MG63 (cell line): ENCODE measurements around the gene AFF3. TPM values are rescaled to one million over a fixed set of nuclear protein-coding genes. Genes with fewer than 3 reads are reported as not detected.
A peak's percentile ranks its signal among the peaks of the same experiment; 100 is the strongest.
"Not testable (repeated sequence)": the region's sequence is repeated elsewhere in the genome, so short reads cannot be mapped to it uniquely, and the experiment has no call there.

Experiments used
- DNase-seq: peaks from one replicate; pipeline ENCODE4 v3.0.0-alpha.2; 2020
- H3K27me3 ChIP-seq: fragments of 250-450 bp; sonication (Bioruptor Pico); 2 replicates; pipeline ENCODE4 v1.5.1; 2020; ENCODE audit warnings: mild to moderate bottlenecking, moderate library complexity
- H3K36me3 ChIP-seq: fragments of 250-450 bp; sonication (Bioruptor Pico); 2 replicates; pipeline ENCODE4 v1.5.1; 2020; ENCODE audit warnings: mild to moderate bottlenecking, moderate library complexity
- H3K4me3 ChIP-seq: fragments of 250-450 bp; sonication (Bioruptor Pico); 2 replicates; pipeline ENCODE4 v1.5.1; 2020; ENCODE audit warnings: mild to moderate bottlenecking, moderate library complexity
- H3K9me3 ChIP-seq: fragments of 250-450 bp; sonication (Bioruptor Pico); 2 replicates; pipeline ENCODE4 v1.5.1; 2020; ENCODE audit warnings: mild to moderate bottlenecking, moderate library complexity
- total RNA-seq: library from RNA; depleted of rRNA; stranded (reverse); fragments of >200 nt; shearing (Covaris generic); gene quantifications from 2 replicates; pipeline ENCODE4 v1.2.3, GENCODE V29; 2014; ENCODE audit warnings: low replicate concordance

The AFF3 gene
- total RNA-seq, 1 experiment from 2014 or later = 6.1 TPM

DNA sequence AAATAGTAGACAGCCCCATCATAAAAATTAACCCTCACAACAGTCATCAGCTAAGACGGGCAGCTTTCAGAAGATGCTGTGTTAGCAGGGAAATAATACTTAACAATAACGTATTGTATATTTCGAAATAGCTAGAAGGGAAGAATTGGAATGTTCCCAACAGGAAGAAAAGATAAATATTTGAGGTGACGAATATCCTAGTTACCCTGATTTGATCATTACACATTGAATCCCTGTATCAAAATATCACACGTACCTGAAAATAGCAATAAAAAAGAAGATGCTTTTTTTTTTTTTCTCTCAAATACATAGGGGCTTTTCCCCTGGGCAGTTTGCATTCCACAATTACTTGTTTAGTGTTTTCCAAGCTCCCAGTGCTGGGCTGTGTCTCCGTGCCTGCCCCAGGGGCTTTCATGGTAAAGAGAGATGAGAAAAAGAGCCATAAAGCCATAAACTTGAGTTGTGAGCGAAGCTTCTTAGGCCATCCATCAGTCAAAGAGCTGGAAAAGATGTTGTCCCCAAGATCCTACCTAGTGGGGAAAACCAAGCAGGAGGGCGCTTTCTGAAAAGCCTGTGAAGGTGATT, 469.5 kb downstream of the AFF3 start:
- no peak for DNase-seq

DNA sequence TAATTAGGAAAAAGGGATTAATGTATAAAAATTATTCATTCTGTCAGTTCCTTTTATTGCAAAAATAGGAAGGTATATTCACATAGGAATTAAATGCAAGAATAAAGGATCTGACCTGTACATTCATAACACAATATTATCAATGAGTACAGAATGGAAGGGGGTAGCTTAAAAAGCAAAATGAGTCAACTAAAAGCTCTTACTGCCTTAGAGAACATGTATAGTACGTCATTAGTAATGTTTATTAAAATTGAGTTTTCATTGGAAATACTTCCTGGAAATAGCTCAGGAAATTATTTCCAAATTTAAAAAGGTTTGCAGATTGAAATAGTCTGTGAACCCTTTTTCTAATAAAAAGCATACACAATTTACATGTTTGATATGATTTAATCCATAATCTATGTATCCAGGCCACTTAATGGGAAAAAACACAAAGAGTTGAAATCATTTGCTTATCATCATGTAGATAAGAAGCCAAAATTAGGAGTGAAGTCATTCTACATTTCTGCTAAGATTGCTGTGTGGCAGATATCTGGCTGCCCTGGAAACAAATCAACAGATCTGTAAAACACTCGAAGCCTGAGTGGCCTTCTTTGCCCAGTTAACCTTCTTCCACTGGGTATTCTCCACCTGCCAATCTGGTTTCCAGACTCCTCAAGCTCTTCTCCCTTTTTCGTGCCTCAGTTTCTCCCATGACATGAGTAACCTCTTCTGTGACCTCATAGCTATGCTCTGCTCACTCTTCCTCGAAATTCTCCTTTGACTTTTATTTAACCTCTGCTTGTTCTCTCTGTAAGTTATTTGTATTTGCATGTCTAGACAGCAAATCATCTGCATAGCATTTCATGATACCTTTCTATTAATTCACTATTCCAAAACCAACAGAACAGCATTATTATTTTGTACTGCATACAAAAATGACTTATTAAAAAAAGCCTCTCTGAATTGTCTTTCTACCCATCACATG, 471.3 kb downstream of the AFF3 start:
- no peaks in the 10 kb centered on the region for H3K27me3 ChIP-seq
- H3K36me3 ChIP-seq = no peaks in the 10 kb centered on the region
- peaks cover 3% of the 10 kb centered on the region; the same call in 1 of the 2 replicates for H3K9me3 ChIP-seq
- no peak overlapping the region for H3K4me3 ChIP-seq
- DNase-seq = no peak

More for the DNA sequence above, 469.5 kb downstream of the AFF3 start:
- Histone ChIP-seq H3K27me3 (no peaks in the 10 kb centered on the region), H3K36me3 (no peaks in the 10 kb centered on the region), H3K9me3 (no peaks in the 10 kb centered on the region), H3K4me3 (no peak overlapping the region)

DNA sequence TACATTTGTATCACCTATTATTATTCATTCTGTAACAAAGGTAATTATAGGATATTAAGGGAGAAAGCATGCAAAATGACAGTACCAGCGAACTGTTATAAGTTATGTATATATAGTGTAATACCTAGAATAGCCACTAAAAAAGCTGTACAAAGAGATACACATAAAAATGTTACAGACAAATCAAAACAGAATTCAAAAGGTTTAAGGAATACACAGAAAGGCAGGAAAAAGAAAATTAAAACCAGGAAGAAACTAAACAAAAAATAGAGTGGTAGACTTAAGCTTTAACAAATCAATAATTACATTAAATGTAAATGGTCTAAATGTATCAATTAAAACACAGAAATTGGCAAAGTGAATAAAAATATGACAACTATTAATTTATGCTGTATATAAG, 476.1 kb downstream of the AFF3 start:
- peaks cover 8% of the 10 kb centered on the region for H3K9me3 ChIP-seq
- H3K27me3 ChIP-seq = no peaks in the 10 kb centered on the region
- H3K4me3 ChIP-seq = no peak overlapping the region
- H3K36me3 ChIP-seq = no peaks in the 10 kb centered on the region
- DNase-seq = no peak

DNA sequence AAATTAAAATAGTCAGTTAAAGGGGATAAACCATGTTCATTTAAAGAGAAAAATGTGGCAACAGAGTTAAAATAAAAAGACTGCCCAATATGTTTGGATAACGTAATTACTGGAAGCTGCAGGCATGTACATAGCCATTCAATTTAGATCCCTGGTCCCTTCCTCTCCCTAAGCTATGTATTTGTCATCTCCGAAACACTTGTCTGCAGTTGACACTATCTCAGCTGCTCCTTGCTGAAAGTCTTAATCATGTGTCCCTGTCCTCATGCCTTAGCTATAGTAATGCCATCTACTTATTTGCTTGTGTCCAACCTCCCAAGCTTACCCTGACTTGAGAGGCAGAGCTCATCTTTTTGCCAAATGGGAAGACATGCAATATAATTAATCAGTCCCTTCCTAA, 478.7 kb downstream of the AFF3 start:
- no peak for DNase-seq
- Histone ChIP-seq H3K27me3 (no peaks in the 10 kb centered on the region), H3K9me3 (peaks cover 8% of the 10 kb centered on the region), H3K36me3 (no peaks in the 10 kb centered on the region), H3K4me3 (no peak overlapping the region)

DNA sequence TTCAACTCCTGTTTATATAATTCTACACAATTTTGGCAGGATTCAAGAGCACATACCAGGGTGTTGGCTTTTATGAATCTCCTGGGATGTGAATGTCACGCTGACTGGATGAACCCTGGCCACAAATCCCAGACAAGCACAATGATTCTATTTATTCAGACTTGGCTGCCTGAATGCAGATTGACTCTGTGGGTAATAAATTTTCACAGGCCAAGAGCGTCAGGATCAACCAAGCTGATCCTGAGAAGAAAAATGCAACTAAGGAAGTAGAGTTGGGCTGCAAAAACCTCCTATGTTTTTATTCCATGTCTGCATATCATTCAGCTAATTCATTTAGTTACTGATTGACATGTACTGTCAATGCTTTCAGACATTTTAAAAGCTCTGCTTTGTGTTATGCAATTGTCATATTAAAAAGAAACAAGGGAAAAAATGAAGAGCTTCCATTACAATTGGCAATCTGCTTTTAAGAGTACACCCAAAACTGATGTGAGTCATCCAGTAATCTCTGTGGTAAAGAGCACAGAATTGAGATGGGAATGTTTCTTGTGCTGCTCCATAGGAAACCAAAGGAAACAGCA, 479.5 kb downstream of the AFF3 start:
- Histone ChIP-seq H3K27me3 (no peaks in the 10 kb centered on the region), H3K9me3 (peaks cover 8% of the 10 kb centered on the region), H3K36me3 (no peaks in the 10 kb centered on the region), H3K4me3 (no peak overlapping the region)
- peak; percentile 77 for DNase-seq

DNA sequence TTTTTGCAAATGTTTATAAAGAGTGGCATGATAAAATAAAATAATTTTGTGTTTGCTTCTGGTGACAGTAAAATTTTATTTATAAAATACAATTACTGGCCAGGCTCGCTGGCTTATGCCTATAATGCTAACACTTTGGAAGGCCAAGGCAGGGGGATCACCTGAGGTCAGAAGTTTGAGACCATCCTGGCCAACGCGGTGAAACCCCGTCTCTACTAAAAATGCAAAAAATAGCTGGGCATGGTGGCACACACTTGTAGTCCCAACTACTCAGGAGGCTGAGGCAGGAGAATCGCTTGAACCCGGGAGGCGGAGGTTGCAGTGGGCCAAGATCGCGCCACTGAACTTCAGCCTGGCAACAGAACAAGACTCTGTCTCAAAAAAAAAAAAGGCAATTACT, 480.6 kb downstream of the AFF3 start:
- H3K36me3 ChIP-seq, H3K9me3 ChIP-seq, H3K4me3 ChIP-seq, H3K27me3 ChIP-seq, DNase-seq: not testable (repeated sequence)

DNA sequence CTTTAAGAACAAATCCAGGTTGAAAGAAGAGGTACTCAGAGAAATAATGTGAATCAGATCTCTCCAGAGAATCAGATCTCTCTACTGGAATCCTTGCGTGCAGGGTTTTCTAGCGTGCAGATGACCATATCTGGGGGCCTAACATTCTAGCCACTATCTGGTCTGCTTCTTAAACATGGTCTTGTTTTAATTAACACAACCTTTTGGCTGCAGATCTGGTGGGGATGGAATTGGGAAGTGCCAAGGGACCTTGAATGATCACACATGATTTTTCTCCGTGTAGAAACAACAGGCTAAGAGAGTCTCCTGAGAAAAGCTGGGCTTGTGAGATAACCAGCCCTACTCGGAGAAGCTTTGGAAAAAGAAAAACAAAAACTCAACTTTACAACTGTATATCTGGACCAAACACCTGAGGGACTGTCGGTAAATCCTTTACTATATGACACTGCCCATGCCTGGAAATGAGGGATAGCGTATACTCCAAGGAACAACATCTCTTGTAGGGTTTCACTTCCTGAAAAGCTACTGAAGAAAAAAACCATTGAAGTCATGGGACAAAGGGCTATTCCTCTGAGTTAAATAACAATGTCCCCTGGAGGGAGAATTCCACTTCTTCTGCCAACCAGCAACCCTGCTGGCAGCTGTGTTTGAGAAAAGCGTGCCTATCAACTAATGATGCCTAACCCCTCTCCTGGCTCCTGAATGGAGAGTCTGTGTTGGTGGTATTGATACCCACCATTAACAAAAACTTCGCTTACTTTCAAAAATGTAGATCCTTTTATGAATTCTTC, 481.6 kb downstream of the AFF3 start:
- peaks cover 5% of the 10 kb centered on the region for H3K9me3 ChIP-seq
- DNase-seq = no peak
- no peaks in the 10 kb centered on the region for H3K36me3 ChIP-seq
- H3K27me3 ChIP-seq = no peaks in the 10 kb centered on the region
- H3K4me3 ChIP-seq = no peak overlapping the region

DNA sequence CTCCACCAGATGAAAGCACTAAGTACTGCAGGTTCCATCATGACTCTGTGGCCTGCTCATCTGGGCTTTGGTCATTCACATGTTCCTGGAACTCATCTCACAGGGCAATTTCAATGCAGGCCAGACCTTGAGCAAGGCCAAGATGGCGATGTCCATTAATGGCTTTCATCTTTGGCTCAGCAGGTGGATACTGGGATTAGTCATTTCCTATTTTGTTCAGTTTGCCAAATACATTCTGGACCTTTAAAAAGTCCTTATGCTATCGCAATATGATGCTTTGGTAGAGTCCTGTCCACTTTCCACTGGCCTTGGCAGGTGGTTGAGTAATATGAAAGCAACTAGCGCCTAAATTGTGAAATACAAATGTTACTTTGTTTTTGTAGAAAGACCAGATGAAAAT, 482.5 kb downstream of the AFF3 start:
- Histone ChIP-seq H3K36me3 (no peaks in the 10 kb centered on the region), H3K9me3 (peaks cover 5% of the 10 kb centered on the region), H3K4me3 (no peak overlapping the region), H3K27me3 (no peaks in the 10 kb centered on the region)
- DNase-seq = no peak

DNA sequence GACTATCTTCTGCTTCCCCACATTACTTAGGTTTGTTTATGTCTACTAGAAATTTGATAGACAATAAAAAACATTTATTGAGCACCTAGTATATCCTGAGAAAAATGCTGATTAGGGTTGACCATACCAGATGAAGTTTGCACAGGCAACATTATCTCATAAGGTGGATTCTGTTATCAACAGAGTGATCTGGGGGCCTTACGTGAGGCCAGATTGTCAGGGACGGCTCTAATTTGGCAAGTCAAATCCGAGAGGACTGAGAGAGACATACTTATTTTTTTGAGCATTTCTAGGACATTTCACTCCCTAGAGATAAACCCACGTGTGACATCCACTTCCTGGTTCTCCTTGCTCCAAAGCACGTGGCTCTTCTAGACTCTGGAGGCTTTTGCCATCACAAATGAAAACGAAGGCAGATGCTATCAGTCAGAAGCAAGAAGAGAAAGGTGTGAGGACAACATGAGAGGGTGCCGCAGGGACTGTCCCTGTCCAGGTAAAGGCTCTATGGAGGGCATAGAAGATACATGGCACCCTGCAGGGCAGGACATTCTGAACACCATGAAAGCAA, 484.6 kb downstream of the AFF3 start:
- Histone ChIP-seq H3K9me3 (peaks cover 5% of the 10 kb centered on the region), H3K27me3 (no peaks in the 10 kb centered on the region), H3K4me3 (no peak overlapping the region), H3K36me3 (no peaks in the 10 kb centered on the region)
- no peak for DNase-seq

DNA sequence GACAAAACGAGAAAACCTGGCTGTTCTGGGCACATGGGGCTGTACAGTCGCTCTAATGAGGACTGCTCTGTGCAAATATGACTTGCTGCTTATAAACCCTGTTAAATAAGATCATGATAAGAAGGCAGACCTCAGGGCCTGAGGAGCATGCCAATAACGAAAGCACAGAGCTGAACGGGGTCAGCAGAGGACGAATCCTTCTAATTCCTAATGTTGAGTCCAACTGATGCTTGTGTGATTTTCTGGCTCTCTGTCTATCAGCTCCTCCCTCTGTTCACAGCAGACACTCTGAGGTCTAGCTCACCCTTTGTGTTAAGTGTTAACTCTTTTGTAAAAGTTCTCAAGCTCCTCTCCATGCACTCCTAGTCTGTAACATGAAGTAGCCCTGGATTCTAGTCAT, 485.4 kb downstream of the AFF3 start:
- Histone ChIP-seq H3K9me3 (peaks cover 2% of the 10 kb centered on the region; the same call in 1 of the 2 replicates), H3K4me3 (no peak overlapping the region), H3K36me3 (no peaks in the 10 kb centered on the region), H3K27me3 (no peaks in the 10 kb centered on the region)
- DNase-seq = no peak

DNA sequence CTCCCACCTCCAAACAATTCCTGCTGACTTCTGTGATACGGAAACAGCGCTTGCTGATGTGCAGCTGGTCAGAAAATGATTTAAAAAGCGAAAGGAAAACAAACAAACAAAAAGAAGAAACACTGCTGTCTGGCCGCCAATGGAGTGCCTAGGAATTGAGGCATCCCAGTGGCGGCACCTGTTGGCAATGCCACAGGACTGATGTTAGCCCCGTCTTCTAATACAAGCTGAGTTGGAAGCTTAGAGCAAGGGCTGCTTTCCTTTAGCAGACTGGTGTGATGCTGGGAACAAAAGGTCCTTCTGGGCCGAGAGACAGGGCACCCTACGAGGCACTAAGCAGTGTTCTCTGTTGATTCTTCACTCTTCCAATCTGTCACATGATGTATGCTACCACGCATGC, 489.0 kb downstream of the AFF3 start:
- no peaks in the 10 kb centered on the region for H3K27me3 ChIP-seq

DNA sequence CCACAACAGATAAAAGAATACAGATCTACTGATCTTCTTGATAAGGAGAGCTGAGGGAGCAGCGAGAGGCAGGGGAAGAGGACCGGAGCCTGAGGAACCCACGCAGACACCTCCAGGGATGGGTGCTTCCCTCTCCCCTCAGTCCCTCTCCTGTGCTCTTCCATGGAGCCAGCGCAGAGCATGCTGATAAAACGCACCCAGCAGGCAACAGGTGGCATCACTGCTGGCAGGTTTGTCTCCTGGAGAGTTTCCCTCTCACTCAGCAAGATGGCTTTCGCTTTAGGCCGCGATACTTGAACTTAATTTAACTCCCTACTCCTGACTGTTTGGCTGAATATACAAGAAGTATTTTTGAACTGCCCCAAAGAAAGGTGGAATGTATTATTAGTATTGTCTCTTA, 489.5 kb downstream of the AFF3 start:
- DNase-seq = no peak
- Histone ChIP-seq H3K27me3 (no peaks in the 10 kb centered on the region), H3K36me3 (no peaks in the 10 kb centered on the region), H3K4me3 (no peak overlapping the region), H3K9me3 (no peaks in the 10 kb centered on the region)

More for the DNA sequence above, 489.0 kb downstream of the AFF3 start:
- Histone ChIP-seq H3K36me3 (no peaks in the 10 kb centered on the region), H3K9me3 (no peaks in the 10 kb centered on the region), H3K4me3 (no peak overlapping the region)
- no peak for DNase-seq

DNA sequence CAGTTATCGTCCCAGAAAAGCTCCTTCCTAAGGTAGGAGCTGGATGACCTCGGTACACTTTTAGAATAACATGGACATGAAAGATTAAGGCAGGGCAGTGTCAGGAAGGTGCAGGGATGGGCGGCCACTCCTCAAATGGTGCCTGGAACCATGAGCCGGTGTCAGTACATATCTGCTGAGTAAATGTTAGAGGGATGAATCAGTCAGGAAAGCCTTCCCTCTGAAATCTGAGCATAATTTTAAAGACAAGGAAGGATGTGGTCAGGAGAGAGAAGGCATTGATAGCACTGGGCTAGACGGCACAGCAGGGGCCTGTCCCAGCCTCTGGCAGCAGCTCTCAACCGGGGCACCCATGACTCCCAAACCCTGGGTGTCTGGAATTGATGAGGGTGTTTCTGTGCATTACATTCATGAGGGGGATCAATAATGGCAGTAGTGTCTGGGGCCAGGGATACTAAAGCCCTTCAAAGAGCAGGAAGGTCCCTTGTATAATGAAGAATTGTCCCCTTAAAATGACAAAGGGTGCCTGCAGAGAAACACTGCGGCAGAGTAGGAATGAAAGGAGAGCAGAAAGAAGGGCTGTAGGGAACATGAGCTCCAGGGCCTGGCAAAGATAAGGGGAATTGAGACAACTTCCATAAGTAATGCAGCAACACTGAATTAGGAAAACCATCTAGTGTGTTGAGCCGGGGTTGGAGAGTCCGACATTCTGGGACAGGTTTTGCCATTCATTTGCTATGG, 490.3 kb downstream of the AFF3 start:
- H3K4me3 ChIP-seq = no peak overlapping the region
- no peaks in the 10 kb centered on the region for H3K9me3 ChIP-seq
- no peak for DNase-seq
- H3K36me3 ChIP-seq = no peaks in the 10 kb centered on the region
- no peaks in the 10 kb centered on the region for H3K27me3 ChIP-seq

DNA sequence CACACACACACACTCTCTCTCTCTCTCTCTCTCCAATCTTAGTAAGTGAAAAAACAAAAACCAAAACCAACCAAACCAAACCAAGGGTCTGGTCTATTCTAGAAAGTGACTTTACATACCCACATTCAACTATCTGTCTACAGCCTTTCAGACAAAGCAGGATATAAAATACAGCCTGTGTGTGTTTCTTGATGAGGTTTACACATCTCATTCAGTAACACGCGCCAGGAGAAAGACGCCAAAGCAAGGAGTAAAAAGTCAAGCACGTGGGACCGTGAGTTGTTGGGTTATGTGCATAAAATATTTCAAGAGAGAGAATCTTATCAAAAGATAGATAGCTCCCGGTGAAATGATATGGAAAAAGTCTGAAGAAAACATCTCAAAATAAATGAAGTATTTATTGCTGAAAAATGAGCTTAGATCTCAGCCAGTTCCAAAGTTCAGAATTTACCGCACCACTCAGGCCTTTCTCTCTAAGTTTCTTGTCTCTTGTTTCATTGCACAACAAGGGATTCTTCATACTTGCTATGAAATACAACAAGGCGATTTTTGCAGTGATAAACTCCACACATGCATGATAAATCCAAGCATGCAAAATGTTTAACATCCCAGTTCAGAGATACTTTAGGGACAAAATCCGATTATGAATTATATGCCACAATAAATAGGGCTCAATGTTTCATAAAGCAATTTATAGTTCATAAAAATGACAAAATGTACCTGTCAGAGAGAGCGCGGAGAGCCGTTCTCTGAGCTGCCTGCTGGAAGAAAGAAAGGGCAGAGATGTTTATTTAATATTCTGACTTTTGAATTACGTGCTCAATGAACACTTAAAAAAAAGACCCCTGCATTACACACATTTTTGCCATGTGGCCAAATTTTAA, 493.2 kb downstream of the AFF3 start:
- no peaks in the 10 kb centered on the region for H3K36me3 ChIP-seq
- H3K9me3 ChIP-seq = no peaks in the 10 kb centered on the region
- H3K27me3 ChIP-seq = no peaks in the 10 kb centered on the region
- DNase-seq = no peak
- H3K4me3 ChIP-seq = no peak overlapping the region

DNA sequence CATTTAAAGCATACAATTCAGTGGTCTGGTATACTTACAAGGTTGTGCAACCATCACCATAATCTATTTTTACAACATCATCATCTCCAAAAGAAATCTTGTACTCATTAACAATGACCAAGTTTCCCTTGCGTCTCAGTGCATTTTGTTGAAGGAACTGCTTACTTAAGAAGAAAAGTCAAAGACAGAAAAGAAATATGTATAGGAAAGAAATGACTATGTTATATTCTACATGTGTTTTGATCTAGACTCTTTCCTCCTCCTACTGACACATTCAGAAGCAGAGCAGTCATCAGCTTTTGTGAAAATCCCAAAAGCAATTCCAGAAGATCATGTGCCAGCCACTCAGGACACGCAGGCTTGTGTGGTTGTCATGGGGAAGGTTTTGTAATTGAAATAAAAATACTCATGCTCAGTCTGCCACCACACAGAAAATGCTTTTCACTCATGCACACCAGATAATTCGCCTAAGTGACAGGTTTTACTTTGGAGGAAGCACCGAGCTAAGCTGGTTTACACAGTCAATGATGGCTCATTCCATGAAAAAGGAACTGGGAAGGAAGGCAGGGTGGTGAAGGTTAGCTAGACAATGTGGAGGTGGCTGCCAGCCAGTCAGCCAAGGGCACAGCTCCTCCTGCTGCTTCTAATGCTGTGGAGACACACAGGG, 494.1 kb downstream of the AFF3 start:
- Histone ChIP-seq H3K4me3 (no peak overlapping the region), H3K36me3 (no peaks in the 10 kb centered on the region), H3K9me3 (no peaks in the 10 kb centered on the region), H3K27me3 (no peaks in the 10 kb centered on the region)
- peak; percentile 53 for DNase-seq
